Measurements from ENCODE around the gene ULBP2.
"Not testable (repeated sequence)": the region's sequence is repeated elsewhere in the genome, so short reads cannot be mapped to it uniquely, and the experiment has no call there.

The ULBP2 gene

DNA sequence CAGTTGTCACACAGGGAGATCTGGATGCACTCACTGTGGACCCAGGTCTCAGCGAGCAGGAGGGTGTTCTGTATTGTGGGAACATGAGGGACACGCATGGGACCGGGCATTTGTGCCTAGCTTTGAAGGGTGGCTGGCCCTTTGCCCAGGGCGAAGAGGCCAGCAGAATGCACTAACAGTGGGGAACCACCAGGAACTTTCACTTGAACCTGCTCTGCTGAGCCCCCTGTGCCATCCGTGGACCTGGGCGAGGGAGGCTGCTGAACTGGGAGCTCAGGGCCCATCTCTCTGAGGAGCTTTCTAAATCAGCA is 1.2 kb upstream of the ULBP2 start:
- no peak for DNase-seq (ENCODE audit: extremely low spot score)
- TF ChIP-seq, protein P1, sequence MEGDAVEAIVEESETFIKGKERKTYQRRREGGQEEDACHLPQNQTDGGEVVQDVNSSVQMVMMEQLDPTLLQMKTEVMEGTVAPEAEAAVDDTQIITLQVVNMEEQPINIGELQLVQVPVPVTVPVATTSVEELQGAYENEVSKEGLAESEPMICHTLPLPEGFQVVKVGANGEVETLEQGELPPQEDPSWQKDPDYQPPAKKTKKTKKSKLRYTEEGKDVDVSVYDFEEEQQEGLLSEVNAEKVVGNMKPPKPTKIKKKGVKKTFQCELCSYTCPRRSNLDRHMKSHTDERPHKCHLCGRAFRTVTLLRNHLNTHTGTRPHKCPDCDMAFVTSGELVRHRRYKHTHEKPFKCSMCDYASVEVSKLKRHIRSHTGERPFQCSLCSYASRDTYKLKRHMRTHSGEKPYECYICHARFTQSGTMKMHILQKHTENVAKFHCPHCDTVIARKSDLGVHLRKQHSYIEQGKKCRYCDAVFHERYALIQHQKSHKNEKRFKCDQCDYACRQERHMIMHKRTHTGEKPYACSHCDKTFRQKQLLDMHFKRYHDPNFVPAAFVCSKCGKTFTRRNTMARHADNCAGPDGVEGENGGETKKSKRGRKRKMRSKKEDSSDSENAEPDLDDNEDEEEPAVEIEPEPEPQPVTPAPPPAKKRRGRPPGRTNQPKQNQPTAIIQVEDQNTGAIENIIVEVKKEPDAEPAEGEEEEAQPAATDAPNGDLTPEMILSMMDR (IDR thresholded peaks at IDR 0.05; ENCODE audit: control extremely low read depth, extremely low read depth, low read depth, missing control alignments): no peak
- CTCF ChIA-PET: interaction anchor here (0.8 to 1.0 kb wide), 2 partner anchors 12 to 76 kb away, joined by 3 read pairs; no protein-coding TSS in a partner anchor
- POLR2A ChIA-PET: no interaction called here

DNA sequence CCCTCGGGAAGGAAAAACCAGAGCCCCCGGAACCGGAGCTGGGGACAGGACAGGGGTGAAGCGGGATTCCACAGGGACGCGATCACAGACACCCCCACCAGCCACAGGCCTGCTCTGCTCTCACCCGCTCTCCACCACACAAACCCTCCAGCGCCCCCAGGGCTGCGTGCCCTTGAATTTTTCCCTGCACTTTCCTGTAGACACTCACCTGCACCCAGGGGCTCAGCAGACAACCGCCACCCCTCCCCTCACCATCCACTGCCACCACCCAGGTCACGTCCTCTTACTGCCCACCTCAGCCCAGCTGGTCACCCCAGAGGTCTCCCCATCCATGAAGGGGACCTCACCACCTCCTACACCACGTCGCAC is 631 bp downstream of the ULBP2 start:
- ChIA-PET POLR2A (no interaction called here), CTCF (no interaction called here)
- TF ChIP-seq, protein P1 (IDR thresholded peaks at IDR 0.05; ENCODE audit: control extremely low read depth, extremely low read depth, low read depth, missing control alignments): no peak
- DNase-seq (ENCODE audit: extremely low spot score): no peak

DNA sequence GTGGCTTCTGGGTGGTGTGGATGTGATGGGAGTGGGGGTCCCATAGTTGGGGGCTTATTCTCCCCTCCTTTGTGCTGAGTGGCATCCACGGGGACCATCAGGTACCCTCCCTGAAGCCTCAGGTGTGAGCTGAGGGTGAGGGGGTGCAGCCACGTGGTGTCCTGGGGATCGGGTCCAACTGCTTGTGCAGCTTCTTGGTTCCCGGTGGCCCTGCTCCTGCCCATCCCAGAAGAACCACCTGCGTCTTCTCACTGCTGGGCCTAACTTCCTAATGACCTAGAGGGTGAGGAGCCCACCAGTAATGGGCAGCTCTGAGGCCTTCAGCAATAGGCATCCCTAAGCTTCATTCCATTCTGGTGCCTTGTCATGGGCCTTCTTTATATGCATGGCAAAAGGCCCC is 1.5 kb downstream of the ULBP2 start:
- CTCF ChIA-PET; DNase-seq (ENCODE audit: extremely low spot score); POLR2A ChIA-PET: not testable (repeated sequence)

DNA sequence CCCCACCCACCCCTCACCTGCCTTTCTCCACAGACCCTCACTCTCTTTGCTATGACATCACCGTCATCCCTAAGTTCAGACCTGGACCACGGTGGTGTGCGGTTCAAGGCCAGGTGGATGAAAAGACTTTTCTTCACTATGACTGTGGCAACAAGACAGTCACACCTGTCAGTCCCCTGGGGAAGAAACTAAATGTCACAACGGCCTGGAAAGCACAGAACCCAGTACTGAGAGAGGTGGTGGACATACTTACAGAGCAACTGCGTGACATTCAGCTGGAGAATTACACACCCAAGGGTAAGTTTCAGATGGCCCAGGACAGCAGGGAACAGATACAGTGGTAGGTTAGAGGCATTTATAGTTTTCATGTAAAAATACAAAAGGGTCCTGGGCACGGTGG is 3.5 kb downstream of the ULBP2 start:
- POLR2A ChIA-PET; DNase-seq (ENCODE audit: extremely low spot score); CTCF ChIA-PET: not testable (repeated sequence)

DNA sequence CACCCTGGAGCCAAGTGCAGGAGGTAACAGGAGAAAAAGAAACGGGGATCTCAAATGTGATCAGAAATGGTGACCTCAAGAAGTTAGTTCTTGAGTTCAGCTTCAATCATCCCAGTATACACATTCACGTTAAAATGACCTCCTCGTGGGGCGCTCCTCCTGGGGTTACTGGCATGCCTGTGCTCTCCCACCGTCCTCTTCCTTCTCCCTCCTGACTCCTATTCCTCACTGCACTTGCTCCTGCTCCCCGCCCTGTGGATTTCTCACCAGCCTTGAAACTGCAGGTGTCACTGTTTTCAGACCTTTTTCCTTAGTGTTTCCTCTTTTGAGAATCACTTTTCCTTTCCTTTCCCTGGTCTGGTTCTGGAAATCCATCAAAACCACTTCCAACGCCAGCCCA is 4.8 kb downstream of the ULBP2 start:
- CTCF ChIA-PET: not testable (repeated sequence)

DNA sequence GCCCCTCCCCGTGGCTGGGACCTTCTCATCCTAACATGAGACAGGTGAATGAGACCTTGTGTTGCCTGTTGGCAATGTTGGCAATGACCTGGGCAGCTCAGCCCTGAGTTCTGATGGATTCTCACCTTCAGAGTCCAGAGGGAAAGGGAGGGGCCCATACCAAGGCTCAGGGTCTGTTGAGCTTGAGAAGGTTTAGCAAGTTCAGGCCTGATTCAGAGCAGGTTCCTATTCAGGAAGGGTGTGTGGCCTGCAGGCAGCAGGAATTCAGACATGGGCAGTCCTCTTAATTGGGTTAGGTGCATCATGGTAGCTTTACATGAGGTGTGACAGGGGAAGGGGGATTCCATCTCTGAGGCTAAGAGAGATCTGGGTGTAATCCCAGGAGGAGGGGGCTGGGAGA is 5.7 kb downstream of the ULBP2 start:
- DNase-seq (ENCODE audit: extremely low spot score); POLR2A ChIA-PET: not testable (repeated sequence)
- CTCF ChIA-PET: interaction anchor here (1.1 to 1.8 kb wide), 2 partner anchors 12 to 69 kb away, joined by 4 to 5 read pairs; no protein-coding TSS in a partner anchor

More for the DNA sequence above, 4.8 kb downstream of the ULBP2 start:
- DNase-seq (ENCODE audit: extremely low spot score); POLR2A ChIA-PET: not testable (repeated sequence)

DNA sequence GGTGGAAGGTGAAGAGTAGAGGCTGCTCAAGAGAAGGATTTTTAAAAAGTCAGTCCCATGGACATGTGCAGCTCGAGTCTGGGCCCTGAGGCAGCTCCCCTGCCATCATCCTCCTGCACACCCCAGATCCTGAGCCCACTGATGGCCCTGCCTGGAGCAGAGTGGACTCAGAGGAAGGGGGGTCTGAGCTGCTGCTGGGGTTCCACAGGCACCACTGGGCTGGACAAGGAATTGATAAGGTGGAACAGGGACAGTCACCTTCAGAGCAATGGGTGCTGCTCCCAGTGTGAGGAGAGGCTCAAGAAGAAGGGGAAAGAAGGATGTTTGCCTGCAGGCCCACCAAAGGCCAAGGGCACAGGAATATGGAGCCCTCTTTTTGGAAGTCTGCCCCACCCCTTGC is 6.2 kb downstream of the ULBP2 start:
- TF ChIP-seq, protein P1 (IDR thresholded peaks at IDR 0.05; ENCODE audit: control extremely low read depth, extremely low read depth, low read depth, missing control alignments): no peak
- ChIA-PET POLR2A (no interaction called here), CTCF (interaction anchor here (0.7 to 1.8 kb wide), 3 partner anchors 11 to 69 kb away, joined by 3 to 5 read pairs (median 4); no protein-coding TSS in a partner anchor)
- no peak for DNase-seq (ENCODE audit: extremely low spot score)

DNA sequence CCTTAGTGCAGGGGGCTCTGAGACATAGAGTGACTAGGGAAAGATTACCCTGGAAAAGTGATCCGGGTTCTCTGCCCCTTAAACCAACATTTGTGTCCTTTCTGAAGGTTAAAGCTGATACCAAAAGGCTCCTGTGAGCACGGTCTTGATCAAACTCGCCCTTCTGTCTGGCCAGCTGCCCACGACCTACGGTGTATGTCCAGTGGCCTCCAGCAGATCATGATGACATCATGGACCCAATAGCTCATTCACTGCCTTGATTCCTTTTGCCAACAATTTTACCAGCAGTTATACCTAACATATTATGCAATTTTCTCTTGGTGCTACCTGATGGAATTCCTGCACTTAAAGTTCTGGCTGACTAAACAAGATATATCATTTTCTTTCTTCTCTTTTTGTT is 6.8 kb downstream of the ULBP2 start:
- CTCF ChIA-PET: interaction anchor here (0.7 to 1.8 kb wide), 3 partner anchors 11 to 68 kb away, joined by 3 to 4 read pairs (median 3); no protein-coding TSS in a partner anchor
- TF ChIP-seq, protein P1 (IDR thresholded peaks at IDR 0.05; ENCODE audit: control extremely low read depth, extremely low read depth, low read depth, missing control alignments): no peak

DNA sequence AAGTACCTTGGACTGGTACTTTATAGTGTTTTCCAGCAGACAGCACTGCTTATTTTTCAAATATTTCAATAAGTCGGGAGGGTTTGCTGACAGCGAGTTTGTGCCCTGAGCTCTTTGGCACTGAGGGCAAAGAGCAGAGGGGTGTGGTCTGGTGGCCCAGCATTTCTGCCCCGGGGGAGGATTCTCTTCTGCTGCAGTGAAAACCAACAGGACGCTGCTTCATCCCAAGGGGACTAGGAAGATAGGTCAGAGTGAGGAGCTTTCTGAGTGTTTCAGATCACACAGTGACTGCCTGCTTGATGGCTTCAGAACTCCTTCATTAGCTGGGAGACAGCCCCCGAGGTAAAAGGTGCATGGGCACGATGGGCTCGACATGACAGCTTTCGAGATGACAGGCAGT is 8.6 kb downstream of the ULBP2 start:
- TF ChIP-seq, protein P1 (IDR thresholded peaks at IDR 0.05; ENCODE audit: control extremely low read depth, extremely low read depth, low read depth, missing control alignments): no peak
- ChIA-PET CTCF (no interaction called here), POLR2A (no interaction called here)
- no peak for DNase-seq (ENCODE audit: extremely low spot score)

More for the DNA sequence above, 6.8 kb downstream of the ULBP2 start:
- DNase-seq (ENCODE audit: extremely low spot score): no peak
- POLR2A ChIA-PET: no interaction called here
